ENCODE results near the gene ATP9A.

The ATP9A gene

DNA sequence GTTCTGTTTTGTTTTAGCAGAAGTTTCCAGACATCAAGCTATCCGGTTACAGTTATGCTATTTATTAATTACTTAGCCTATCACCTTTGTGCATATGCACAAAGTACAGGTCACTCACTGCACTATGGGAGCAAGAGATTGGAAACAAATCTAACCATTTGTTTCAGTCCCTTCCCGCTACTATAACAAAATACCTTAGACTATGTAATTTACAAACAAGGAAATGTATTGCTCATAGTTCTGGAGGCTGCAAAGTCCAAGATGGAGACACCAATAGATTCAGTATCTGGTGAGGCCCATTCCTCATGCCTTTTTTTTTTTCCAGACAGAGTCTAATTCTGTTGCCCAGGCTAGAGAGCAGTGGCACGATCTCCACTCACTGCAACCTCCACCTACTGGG, 35.1 kb downstream of the ATP9A start:
- Histone ChIP-seq H3K4me2 (ENCODE audit: low read length) (no peak overlapping the region), H3K36me3 (ENCODE audit: control insufficient read depth, low read length) (no peaks in the 10 kb centered on the region), H3K27me3 (ENCODE audit: control insufficient read depth, low read length) (no peaks in the 10 kb centered on the region), H3F3A (ENCODE audit: control insufficient read depth, insufficient read depth) (no peaks in the 10 kb centered on the region), H3K79me2 (ENCODE audit: control insufficient read depth, low read length) (no peaks in the 10 kb centered on the region), H4K20me1 (ENCODE audit: control insufficient read depth, insufficient read depth, low read depth, low read length) (no peaks in the 10 kb centered on the region), H3K27ac (ENCODE audit: low read depth, low read length) (no peak overlapping the region), H3K9me2 (replicated peaks; ENCODE audit: control insufficient read depth, low read length) (no peaks in the 10 kb centered on the region), H3K4me1 (ENCODE audit: control insufficient read depth, low read length) (no peaks in the 10 kb centered on the region), H3K9me3 (ENCODE audit: control insufficient read depth, insufficient read depth, low read length) (no peaks in the 10 kb centered on the region), H3K4me3 (ENCODE audit: low read length) (no peak overlapping the region)
- TF ChIP-seq, protein P1, sequence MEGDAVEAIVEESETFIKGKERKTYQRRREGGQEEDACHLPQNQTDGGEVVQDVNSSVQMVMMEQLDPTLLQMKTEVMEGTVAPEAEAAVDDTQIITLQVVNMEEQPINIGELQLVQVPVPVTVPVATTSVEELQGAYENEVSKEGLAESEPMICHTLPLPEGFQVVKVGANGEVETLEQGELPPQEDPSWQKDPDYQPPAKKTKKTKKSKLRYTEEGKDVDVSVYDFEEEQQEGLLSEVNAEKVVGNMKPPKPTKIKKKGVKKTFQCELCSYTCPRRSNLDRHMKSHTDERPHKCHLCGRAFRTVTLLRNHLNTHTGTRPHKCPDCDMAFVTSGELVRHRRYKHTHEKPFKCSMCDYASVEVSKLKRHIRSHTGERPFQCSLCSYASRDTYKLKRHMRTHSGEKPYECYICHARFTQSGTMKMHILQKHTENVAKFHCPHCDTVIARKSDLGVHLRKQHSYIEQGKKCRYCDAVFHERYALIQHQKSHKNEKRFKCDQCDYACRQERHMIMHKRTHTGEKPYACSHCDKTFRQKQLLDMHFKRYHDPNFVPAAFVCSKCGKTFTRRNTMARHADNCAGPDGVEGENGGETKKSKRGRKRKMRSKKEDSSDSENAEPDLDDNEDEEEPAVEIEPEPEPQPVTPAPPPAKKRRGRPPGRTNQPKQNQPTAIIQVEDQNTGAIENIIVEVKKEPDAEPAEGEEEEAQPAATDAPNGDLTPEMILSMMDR (IDR thresholded peaks at IDR 0.05; ENCODE audit: low read depth, low read length, poor library complexity, severe bottlenecking) = no peak
- no peak for TF ChIP-seq EZH2phosphoT487 (IDR thresholded peaks at IDR 0.05; ENCODE audit: borderline replicate concordance, low read length)

DNA sequence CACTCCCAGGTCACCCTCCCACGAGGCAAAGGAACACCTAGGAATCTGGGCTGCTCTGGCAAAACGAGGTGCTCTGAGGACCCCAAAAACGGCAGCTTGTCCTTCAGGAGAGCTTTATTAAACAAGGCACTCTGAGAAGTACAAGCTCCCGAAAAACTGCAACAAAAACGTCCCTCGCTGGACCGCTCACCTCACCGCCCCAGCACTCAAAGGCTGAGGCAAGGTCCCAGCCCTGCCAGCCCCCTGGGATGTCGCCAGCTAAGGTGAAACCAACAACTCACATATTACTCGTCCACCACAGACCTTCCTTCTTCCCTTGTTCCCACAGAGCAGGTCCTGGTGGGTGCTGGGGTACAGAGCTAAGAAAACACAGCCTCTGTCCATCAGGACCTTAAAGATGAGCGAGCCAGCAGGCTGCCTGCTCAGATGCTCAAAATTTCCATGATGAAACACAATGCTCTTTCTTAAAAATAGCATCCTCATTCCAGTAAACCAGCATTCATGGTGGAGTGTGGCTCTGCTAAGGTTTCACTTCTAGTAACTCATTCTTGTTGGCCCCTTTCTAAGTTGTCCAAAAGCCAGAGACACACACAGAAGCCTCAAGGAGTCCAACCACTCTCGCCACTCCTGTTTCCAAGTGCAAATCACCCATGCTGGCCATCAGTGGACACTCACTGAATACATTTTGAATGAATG, 35.9 kb downstream of the ATP9A start:
- Histone ChIP-seq H3K4me1 (ENCODE audit: control insufficient read depth, low read length) (no peaks in the 10 kb centered on the region), H3K27me3 (ENCODE audit: control insufficient read depth, low read length) (no peaks in the 10 kb centered on the region), H3K9me2 (replicated peaks; ENCODE audit: control insufficient read depth, low read length) (no peaks in the 10 kb centered on the region), H4K20me1 (ENCODE audit: control insufficient read depth, insufficient read depth, low read depth, low read length) (no peaks in the 10 kb centered on the region), H3F3A (ENCODE audit: control insufficient read depth, insufficient read depth) (no peaks in the 10 kb centered on the region), H3K27ac (ENCODE audit: low read depth, low read length) (no peak overlapping the region), H3K4me2 (ENCODE audit: low read length) (no peak overlapping the region), H3K4me3 (ENCODE audit: low read length) (no peak overlapping the region), H3K9me3 (ENCODE audit: control insufficient read depth, insufficient read depth, low read length) (no peaks in the 10 kb centered on the region), H3K36me3 (ENCODE audit: control insufficient read depth, low read length) (no peaks in the 10 kb centered on the region), H3K79me2 (ENCODE audit: control insufficient read depth, low read length) (no peaks in the 10 kb centered on the region)
- TF ChIP-seq, protein P1 (IDR thresholded peaks at IDR 0.05; ENCODE audit: low read depth, low read length, poor library complexity, severe bottlenecking) = no peak
- TF ChIP-seq EZH2phosphoT487 (IDR thresholded peaks at IDR 0.05; ENCODE audit: borderline replicate concordance, low read length) = no peak

DNA sequence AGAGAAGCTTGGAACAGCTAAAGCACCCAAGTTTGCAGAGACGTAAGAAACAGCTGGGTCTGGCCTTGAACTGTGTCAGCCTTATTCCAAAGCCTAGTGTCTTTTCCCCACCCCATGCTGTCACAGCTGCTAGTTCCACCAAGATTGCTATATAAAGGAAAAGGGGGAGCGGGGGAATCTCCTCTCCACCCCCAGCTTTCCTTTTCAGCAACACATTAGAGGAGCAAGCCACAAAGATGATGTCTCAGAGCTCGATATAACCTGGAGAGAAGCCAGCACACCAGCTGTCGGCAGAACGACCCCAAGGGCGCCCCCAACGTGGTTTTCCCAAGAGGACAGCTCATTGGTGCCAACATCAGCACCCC, 36.5 kb downstream of the ATP9A start:
- H3K27me3 ChIP-seq (ENCODE audit: control insufficient read depth, low read length) = no peaks in the 10 kb centered on the region
- H3K4me3 ChIP-seq (ENCODE audit: low read length) = no peak overlapping the region
- no peaks in the 10 kb centered on the region for H3F3A ChIP-seq (ENCODE audit: control insufficient read depth, insufficient read depth)
- no peaks in the 10 kb centered on the region for H3K9me3 ChIP-seq (ENCODE audit: control insufficient read depth, insufficient read depth, low read length)
- H3K79me2 ChIP-seq (ENCODE audit: control insufficient read depth, low read length) = no peaks in the 10 kb centered on the region
- H3K9me2 ChIP-seq (replicated peaks; ENCODE audit: control insufficient read depth, low read length) = no peaks in the 10 kb centered on the region
- no peaks in the 10 kb centered on the region for H3K4me1 ChIP-seq (ENCODE audit: control insufficient read depth, low read length)
- H3K36me3 ChIP-seq (ENCODE audit: control insufficient read depth, low read length) = no peaks in the 10 kb centered on the region
- TF ChIP-seq, protein P1 (IDR thresholded peaks at IDR 0.05; ENCODE audit: low read depth, low read length, poor library complexity, severe bottlenecking) = no peak
- no peak for TF ChIP-seq EZH2phosphoT487 (IDR thresholded peaks at IDR 0.05; ENCODE audit: borderline replicate concordance, low read length)
- H3K4me2 ChIP-seq (ENCODE audit: low read length) = no peak overlapping the region
- H3K27ac ChIP-seq (ENCODE audit: low read depth, low read length) = no peak overlapping the region
- no peaks in the 10 kb centered on the region for H4K20me1 ChIP-seq (ENCODE audit: control insufficient read depth, insufficient read depth, low read depth, low read length)

Measured in DOHH2 (cell line).